AG10803 (cell line): ENCODE results near the gene CHCHD5.

Source experiments
- DNase-seq: peaks from one replicate; pipeline ENCODE4 v3.0.0; 2010; ENCODE audit warnings: low read depth
- H3K4me3 ChIP-seq: 2 replicates; pipeline ENCODE4 v1.5.1; 2011; ENCODE audit warnings: mild to moderate bottlenecking, low read length, control low read depth
- TF ChIP-seq, protein P1 (sequence below): conservative IDR thresholded peaks from 2 replicates; pipeline ENCODE4 v1.5.1; 2011; ENCODE audit warnings: mild to moderate bottlenecking, low read length, control low read depth, inconsistent platforms

Gene CHCHD5

DNA sequence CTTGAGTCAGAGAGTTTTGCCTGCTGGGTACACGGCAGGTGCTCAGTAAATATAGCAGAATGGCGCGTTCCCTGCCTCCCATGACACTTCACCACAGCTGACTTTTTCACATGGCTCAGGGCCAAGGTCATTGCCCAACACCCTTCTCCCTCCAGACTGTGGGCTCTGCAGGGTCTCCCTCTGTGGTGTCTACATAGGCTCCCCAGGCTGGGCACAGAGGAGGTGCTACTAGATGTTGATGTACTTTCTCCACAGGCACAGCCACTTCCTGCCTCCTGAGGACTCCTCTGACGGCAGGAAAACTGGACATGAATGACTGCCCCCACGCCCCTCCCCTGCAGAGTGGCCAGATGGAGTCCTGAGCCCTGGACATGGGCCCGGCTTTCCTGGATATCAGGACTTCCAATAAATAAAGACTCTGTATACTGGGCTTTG is 4.2 kb downstream of the CHCHD5 start:
- no peak overlapping the region for H3K4me3 ChIP-seq
- TF ChIP-seq, protein P1, sequence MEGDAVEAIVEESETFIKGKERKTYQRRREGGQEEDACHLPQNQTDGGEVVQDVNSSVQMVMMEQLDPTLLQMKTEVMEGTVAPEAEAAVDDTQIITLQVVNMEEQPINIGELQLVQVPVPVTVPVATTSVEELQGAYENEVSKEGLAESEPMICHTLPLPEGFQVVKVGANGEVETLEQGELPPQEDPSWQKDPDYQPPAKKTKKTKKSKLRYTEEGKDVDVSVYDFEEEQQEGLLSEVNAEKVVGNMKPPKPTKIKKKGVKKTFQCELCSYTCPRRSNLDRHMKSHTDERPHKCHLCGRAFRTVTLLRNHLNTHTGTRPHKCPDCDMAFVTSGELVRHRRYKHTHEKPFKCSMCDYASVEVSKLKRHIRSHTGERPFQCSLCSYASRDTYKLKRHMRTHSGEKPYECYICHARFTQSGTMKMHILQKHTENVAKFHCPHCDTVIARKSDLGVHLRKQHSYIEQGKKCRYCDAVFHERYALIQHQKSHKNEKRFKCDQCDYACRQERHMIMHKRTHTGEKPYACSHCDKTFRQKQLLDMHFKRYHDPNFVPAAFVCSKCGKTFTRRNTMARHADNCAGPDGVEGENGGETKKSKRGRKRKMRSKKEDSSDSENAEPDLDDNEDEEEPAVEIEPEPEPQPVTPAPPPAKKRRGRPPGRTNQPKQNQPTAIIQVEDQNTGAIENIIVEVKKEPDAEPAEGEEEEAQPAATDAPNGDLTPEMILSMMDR: no peak
- DNase-seq: no peak

DNA sequence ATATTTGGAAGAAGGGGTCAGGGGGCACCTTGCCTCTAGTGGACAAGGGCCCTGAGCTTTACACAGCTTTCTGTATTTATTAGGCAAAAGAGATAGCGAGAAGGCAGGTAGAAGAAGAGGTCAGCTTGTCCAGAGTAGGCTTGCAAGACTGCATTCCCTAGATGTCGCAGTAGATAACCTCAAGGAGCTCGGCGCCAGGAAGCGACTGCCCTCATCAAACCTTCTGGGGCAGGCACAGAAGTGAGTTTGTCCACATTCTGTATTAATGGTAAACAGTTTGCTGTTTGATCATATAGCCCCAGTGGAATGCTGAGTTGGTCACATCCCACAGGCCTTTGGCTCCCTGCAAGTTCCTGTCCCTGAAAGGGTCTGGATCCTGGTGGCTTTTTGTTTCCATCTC is 7.0 kb downstream of the CHCHD5 start:
- TF ChIP-seq, protein P1: no peak
- DNase-seq: no peak
- H3K4me3 ChIP-seq: no peak overlapping the region

DNA sequence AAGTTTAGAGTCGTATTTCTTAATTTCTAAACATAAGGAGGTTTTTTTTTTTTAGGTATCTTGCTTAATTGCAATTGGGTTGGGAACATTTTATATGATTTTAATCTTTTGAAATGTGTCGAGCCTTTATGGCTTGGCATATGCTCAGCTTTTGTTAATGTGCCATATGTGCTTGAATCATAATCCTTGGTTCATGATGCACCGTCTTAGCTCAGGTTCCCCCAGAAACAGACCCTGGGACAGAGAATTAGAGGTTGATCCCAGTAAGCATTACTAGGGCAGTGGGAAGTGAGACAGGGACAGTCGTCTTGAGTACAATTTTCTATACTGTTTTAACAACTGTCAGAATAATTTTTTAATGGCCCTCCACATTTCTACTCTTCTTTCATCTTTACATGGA is 9.3 kb downstream of the CHCHD5 start:
- TF ChIP-seq, protein P1: no peak
- DNase-seq: no peak
- no peak overlapping the region for H3K4me3 ChIP-seq

DNA sequence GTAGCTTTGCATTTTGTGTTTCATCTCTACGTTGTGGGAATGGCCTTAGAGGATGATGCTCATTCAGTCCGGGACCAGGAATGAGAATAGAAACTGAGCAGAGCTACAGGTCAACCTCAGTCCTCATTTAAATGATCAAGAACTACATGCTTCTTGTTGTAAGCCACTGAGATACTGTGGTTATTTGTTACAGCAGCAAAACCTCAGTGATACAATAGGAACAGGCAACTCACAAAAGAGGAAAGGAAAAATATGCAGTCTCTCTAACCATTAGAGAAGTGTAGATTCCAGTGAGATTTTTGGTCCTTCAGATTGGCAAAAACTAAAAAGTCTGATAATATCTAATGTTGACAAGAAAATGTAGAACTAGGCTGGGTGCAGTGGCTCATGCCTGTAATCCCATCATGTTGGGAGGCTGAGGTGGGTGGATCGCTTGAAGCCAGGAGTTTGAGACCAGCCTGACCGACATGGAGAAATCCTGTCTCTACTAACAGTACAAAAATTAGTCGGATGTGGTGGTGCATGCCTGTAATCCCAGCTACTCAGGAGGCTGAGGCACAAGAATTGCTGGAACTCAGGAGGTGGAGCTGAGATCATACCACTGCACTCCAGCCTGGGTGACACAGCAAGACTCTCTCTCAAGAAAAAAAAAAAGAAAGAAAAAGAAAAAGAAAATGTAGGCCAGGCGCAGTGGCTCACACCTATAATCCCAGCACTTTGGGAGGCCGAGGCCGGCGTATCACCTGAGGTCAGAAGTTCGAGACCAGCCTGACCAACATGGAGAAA is 13.3 kb downstream of the CHCHD5 start:
- DNase-seq: no peak
- no peak overlapping the region for H3K4me3 ChIP-seq
- TF ChIP-seq, protein P1: no peak

DNA sequence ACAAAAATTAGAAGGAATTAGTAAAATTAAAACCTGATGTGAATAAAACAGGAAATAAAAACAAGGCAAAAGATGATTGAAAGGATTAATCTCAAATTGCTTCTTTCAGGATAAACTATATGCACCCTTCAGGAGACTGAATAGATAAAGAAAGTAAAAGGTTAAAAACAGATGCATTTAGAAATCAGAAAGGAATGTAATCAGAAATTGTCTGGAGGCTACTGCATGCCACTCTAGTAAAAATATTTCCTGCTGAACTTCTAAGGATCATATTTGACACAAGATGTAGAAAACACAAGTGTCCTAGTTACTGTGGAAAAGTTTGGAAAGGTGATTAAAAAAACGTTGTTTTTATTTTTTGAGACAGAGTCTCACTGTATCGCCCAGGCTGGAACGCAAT is 16.2 kb downstream of the CHCHD5 start:
- H3K4me3 ChIP-seq: no peak overlapping the region
- TF ChIP-seq, protein P1: no peak
- no peak for DNase-seq

DNA sequence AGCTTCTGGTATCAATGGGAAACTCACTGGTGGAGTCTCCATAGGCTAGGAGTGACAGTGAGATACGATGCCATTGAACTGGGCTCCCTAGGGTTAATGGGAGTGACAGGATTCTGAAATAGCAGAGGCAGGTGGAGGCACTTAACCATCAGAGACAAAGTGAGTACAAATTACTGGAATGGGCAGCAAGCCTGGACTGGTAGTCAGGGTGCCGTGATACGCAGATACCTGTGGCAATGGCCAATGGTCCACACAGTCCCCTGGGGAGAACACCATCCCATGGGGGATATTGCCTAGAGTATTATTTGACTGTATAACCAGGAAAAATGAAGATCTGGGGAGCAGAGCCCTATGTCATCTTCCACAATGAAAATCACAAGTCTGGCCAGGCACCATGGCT is 17.3 kb downstream of the CHCHD5 start:
- DNase-seq: no peak
- TF ChIP-seq, protein P1: no peak
- no peak overlapping the region for H3K4me3 ChIP-seq

DNA sequence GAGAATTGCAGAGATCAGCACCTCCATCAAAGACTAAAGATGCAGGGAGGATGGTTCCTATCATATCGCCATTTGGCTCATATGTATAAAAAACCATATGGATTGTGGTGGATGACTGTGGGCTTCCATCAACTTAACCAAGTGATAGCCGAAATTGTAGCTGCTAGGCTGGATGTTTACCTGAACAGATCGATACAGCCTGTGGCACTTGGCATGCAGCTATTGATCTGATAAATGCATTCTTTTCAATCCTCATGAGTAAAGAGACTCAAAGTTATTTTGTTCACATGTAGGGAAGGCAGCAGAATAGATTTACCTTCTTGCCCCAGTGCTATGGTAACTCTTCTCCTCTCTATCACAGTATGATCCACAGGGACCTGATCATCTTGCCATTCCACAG is 18.5 kb downstream of the CHCHD5 start:
- no peak for DNase-seq
- TF ChIP-seq, protein P1: no peak

More for the DNA sequence above, 18.5 kb downstream of the CHCHD5 start:
- H3K4me3 ChIP-seq: no peak overlapping the region
